Measurements from ENCODE around the gene KIDINS220. TPM values are rescaled to one million over a fixed set of nuclear protein-coding genes. Genes with fewer than 3 reads are reported as not detected.

KIDINS220 gene
- total and polyA plus RNA-seq, 2 of the 13 experiments (the other 11 are each of a cell fraction or from before 2014, with no cell fraction given): 25.2 to 32.3 TPM

GRCh38 chr2:8856176-8856575 is 18.8 kb upstream of the KIDINS220 start:
- POLR2A ChIA-PET: no interaction called here
- TF ChIP-seq ZNF274 (CRISPR knock-in tag; IDR thresholded peaks at IDR 0.05): no peak
- no peak for TF ChIP-seq SATB2 (CRISPR knock-in tag; IDR thresholded peaks at IDR 0.05)
- TF ChIP-seq MAF1 (CRISPR knock-in tag; IDR thresholded peaks at IDR 0.05; ENCODE audit: borderline replicate concordance): no peak
- no peak for TF ChIP-seq RBM39 (IDR thresholded peaks at IDR 0.05; ENCODE audit: low read depth, low read length, poor library complexity, severe bottlenecking)
- TF ChIP-seq TMF1 (CRISPR knock-in tag; IDR thresholded peaks at IDR 0.05; ENCODE audit: low read depth): no peak
- no peak for TF ChIP-seq ZBTB43 (CRISPR knock-in tag; conservative IDR thresholded peaks at IDR 0.05)
- no peak for TF ChIP-seq ZSCAN20 (CRISPR knock-in tag; IDR thresholded peaks at IDR 0.05; ENCODE audit: borderline replicate concordance)
- no peak for TF ChIP-seq GTF2F1 (IDR thresholded peaks at IDR 0.05; ENCODE audit: low read length)
- no peak for TF ChIP-seq ELF1 (CRISPR knock-in tag; IDR thresholded peaks at IDR 0.05)
- no peak for TF ChIP-seq ATRX (CRISPR knock-in tag; IDR thresholded peaks at IDR 0.05; ENCODE audit: borderline replicate concordance)
- TF ChIP-seq ZNF17 (CRISPR knock-in tag; IDR thresholded peaks at IDR 0.05): no peak
- no peak for TF ChIP-seq KDM5B (CRISPR knock-in tag; IDR thresholded peaks at IDR 0.05; ENCODE audit: borderline replicate concordance)
- no peak for TF ChIP-seq HIC2 (CRISPR knock-in tag; IDR thresholded peaks at IDR 0.05; ENCODE audit: low read depth)
- no peak for TF ChIP-seq ZNF737 (CRISPR knock-in tag; IDR thresholded peaks at IDR 0.05; ENCODE audit: borderline replicate concordance)
- TF ChIP-seq SUZ12 (IDR thresholded peaks at IDR 0.05; ENCODE audit: low read depth, low read length): no peak
- no peak for TF ChIP-seq NR2F6 (IDR thresholded peaks at IDR 0.05)
- no peak for TF ChIP-seq NR2F6 (CRISPR knock-in tag; IDR thresholded peaks at IDR 0.05)
- H3K9me3 ChIP-seq (ENCODE audit: low read length): no peaks in the 10 kb centered on the region
- CTCF ChIA-PET (ENCODE audit: low intra/inter-chr PET ratio, low total read pairs): no interaction called here
- peaks cover 0 to 8% of the 10 kb centered on the region in 2 experiments; a peak in 3 of 5 replicates for H3K27me3 ChIP-seq (ENCODE audit: control insufficient read depth in 1 of 2, insufficient read depth in 2 of 2, low read length in 2 of 2)
- no peaks in the 10 kb centered on the region for H3K4me1 ChIP-seq (ENCODE audit: insufficient read depth, low read length)
- H3K36me3 ChIP-seq (replicated peaks in 1 of 2; ENCODE audit: control insufficient read depth in 1 of 2, insufficient read depth in 2 of 2, low read length in 2 of 2): no peaks in the 10 kb centered on the region
- BruUV-seq (replicated peaks): no TSS peak
- no peak overlapping the region for H3K4me3 ChIP-seq (replicated peaks in 1 of 3; ENCODE audit: insufficient read depth in 1 of 3, low read depth in 2 of 3, low read length in 3 of 3)
- no peak overlapping the region for H3K9ac ChIP-seq (ENCODE audit: insufficient read depth, low read depth, low read length)
- H3K4me2 ChIP-seq (ENCODE audit: low read depth, low read length): no peak overlapping the region
- H3K79me2 ChIP-seq (ENCODE audit: insufficient read depth, low read length): no peaks in the 10 kb centered on the region
- H2AFZ ChIP-seq (ENCODE audit: low read length): no peak overlapping the region
- H3K27ac ChIP-seq (ENCODE audit: extremely low read length, insufficient read depth, low read length): no peak overlapping the region
- FAIRE-seq (no peak), DNase-seq (ENCODE audit: low spot score) (no peak), ATAC-seq (no peak)
- no peaks in the 10 kb centered on the region for H4K20me1 ChIP-seq (ENCODE audit: insufficient read depth, low read length)
- intact Hi-C loops (cut with micrococcal nuclease; ENCODE audit: unreplicated experiment) (no loop called here), in situ Hi-C loops (cut with HindIII; ENCODE audit: extremely low pct_ligation_motif_present, low pct_unique_long_range_greater_than_20kb) (no loop called here)
- 6% methylated on average over 2 of the region's 2 CpGs for WGBS (ENCODE audit: low lambda C conversion rate)

Data from HepG2 (cell line).